GM23338 (cell line): Measurements from ENCODE around the gene SLC22A14. TPM values are rescaled to one million over a fixed set of nuclear protein-coding genes. Genes with fewer than 3 reads are reported as not detected.

ENCODE experiments used
- ATAC-seq: fragments of 200-7000 bp; cut with Tn5 transposase; 3 replicates; pipeline ENCODE4 v1.9.1; 2020
- DNase-seq: peaks from one replicate; pipeline ENCODE4 v3.0.0-alpha.2; 2015; ENCODE audit warnings: low spot score
- H2AFZ ChIP-seq: fragments of 200-600 bp; sonication (generic); 2 replicates; pipeline ENCODE4 v1.8.0; 2016; ENCODE audit warnings: antibody characterized with exemption, mild to moderate bottlenecking, moderate library complexity
- H3F3A ChIP-seq: fragments of 200-600 bp; sonication (generic); replicated peaks from 2 replicates; pipeline ENCODE4 v1.8.0; 2017; ENCODE audit warnings: antibody characterized with exemption, mixed run types, low read depth
- H3K27ac ChIP-seq: fragments of 200-600 bp; sonication (generic); 2 replicates; pipeline ENCODE4 v1.6.1; 2016; ENCODE audit warnings: low read depth
- H3K27me3 ChIP-seq: fragments of 200-600 bp; sonication (generic); 2 replicates; pipeline ENCODE4 v1.8.0; 2016; ENCODE audit warnings: mild to moderate bottlenecking, mixed run types, moderate library complexity; ENCODE audit not compliant: insufficient read depth
- H3K36me3 ChIP-seq: fragments of 200-600 bp; sonication (generic); 2 replicates; pipeline ENCODE4 v1.8.0; 2016; ENCODE audit warnings: mild to moderate bottlenecking; ENCODE audit not compliant: insufficient read depth
- H3K4me1 ChIP-seq: fragments of 200-600 bp; sonication (generic); 2 replicates; pipeline ENCODE4 v1.8.0; 2016; ENCODE audit warnings: mild to moderate bottlenecking, moderate library complexity; ENCODE audit not compliant: insufficient read depth
- H3K4me2 ChIP-seq: fragments of 200-600 bp; sonication (generic); 2 replicates; pipeline ENCODE4 v1.7.1; 2017; ENCODE audit warnings: mixed run types
- H3K4me3 ChIP-seq: fragments of 200-600 bp; sonication (generic); 2 replicates; pipeline ENCODE4 v1.6.1; 2016; ENCODE audit warnings: mixed run types
- H3K79me2 ChIP-seq: fragments of 200-600 bp; sonication (generic); replicated peaks from 2 replicates; pipeline ENCODE4 v1.8.0; 2017; ENCODE audit warnings: mild to moderate bottlenecking; ENCODE audit not compliant: insufficient read depth
- H3K9me2 ChIP-seq: fragments of 200-600 bp; sonication (generic); 2 replicates; pipeline ENCODE4 v1.8.0; 2017; ENCODE audit not compliant: insufficient read depth
- H4K20me1 ChIP-seq: fragments of 200-600 bp; sonication (generic); replicated peaks from 2 replicates; pipeline ENCODE4 v1.8.0; 2017; ENCODE audit warnings: mild to moderate bottlenecking; ENCODE audit not compliant: insufficient read depth
- H3K27ac Mint-ChIP-seq: 2 replicates; pipeline ENCODE4 v1.8.0; 2020; ENCODE audit warnings: inconsistent platforms, mild to moderate bottlenecking, moderate library complexity, mixed read lengths
- H3K27me3 Mint-ChIP-seq: 3 replicates; pipeline ENCODE4 v1.8.0; 2022; ENCODE audit warnings: low read depth, mild to moderate bottlenecking, moderate library complexity, mixed read lengths, inconsistent platforms; ENCODE audit not compliant: insufficient read depth, poor library complexity
- H3K36me3 Mint-ChIP-seq: 3 replicates; pipeline ENCODE4 v1.8.0; 2021; ENCODE audit warnings: low read depth, mild to moderate bottlenecking, inconsistent platforms, moderate library complexity, mixed read lengths
- H3K4me1 Mint-ChIP-seq: 3 replicates; pipeline ENCODE4 v1.8.0; 2020; ENCODE audit warnings: mild to moderate bottlenecking, inconsistent platforms, mixed read lengths
- H3K4me3 Mint-ChIP-seq: 3 replicates; pipeline ENCODE4 v1.8.0; 2021; ENCODE audit warnings: moderate library complexity, mild to moderate bottlenecking, inconsistent platforms, mixed read lengths
- H3K9me3 Mint-ChIP-seq: 3 replicates; pipeline ENCODE4 v1.8.0; 2020; ENCODE audit warnings: moderate library complexity, mild to moderate bottlenecking, inconsistent platforms, mixed read lengths
- CREB1 ChIP-seq: fragments of 250-450 bp; sonication (Bioruptor Pico); IDR thresholded peaks from 2 replicates; pipeline ENCODE4 v1.5.0; 2020; ENCODE audit warnings: low read depth, mild to moderate bottlenecking, moderate library complexity
- EZH2 ChIP-seq: fragments of 200-600 bp; sonication (generic); IDR thresholded peaks from one replicate; pipeline ENCODE4 v1.8.0; 2017; ENCODE audit warnings: antibody characterized with exemption, mild to moderate bottlenecking, low read depth; ENCODE audit not compliant: unreplicated experiment
- JUNB ChIP-seq: IDR thresholded peaks from one replicate; pipeline ENCODE4 v1.6.1; 2016; ENCODE audit warnings: antibody characterized with exemption; ENCODE audit not compliant: unreplicated experiment
- NANOG ChIP-seq: IDR thresholded peaks from 2 replicates; pipeline ENCODE4 v1.6.1; 2016; ENCODE audit warnings: antibody characterized with exemption, borderline replicate concordance
- POLR2AphosphoS5 ChIP-seq: IDR thresholded peaks from 2 replicates; pipeline ENCODE4 v1.6.1; 2016; ENCODE audit warnings: antibody characterized with exemption, low read depth
- STAT1 ChIP-seq: IDR thresholded peaks from one replicate; pipeline ENCODE4 v1.6.1; 2016; ENCODE audit warnings: antibody characterized with exemption; ENCODE audit not compliant: unreplicated experiment
- ZNF114 ChIP-seq: fragments of 250-450 bp; sonication (Bioruptor Pico); IDR thresholded peaks from 2 replicates; pipeline ENCODE4 v1.5.0; 2020; ENCODE audit warnings: mild to moderate bottlenecking, moderate library complexity
- ZNF331 ChIP-seq: fragments of 250-450 bp; sonication (Bioruptor Pico); IDR thresholded peaks from 2 replicates; pipeline ENCODE4 v1.5.0; 2020; ENCODE audit warnings: low read depth, mild to moderate bottlenecking, moderate library complexity
- polyA plus RNA-seq: library from polyadenylated mRNA; unstranded; fragments of >200 nt; fragmentation: Nextera tagmentation; extraction: Ambion mirVana; gene quantifications from 2 replicates; pipeline ENCODE4 v1.2.1, GENCODE V29; 2016
- total RNA-seq: library from RNA; depleted of rRNA; stranded (reverse); fragments of >200 nt; shearing (Covaris generic); gene quantifications from 2 replicates; pipeline ENCODE4 v1.2.3, GENCODE V29; 2014
- TF ChIP-seq, protein P1 (sequence below): IDR thresholded peaks from 2 replicates; pipeline ENCODE4 v1.6.1; 2016; ENCODE audit warnings: antibody characterized with exemption
- TF ChIP-seq, protein P2 (sequence below): IDR thresholded peaks from one replicate; pipeline ENCODE4 v1.6.1; 2018; ENCODE audit warnings: antibody characterized with exemption; ENCODE audit not compliant: unreplicated experiment
- TF ChIP-seq, protein P3 (sequence below), 2 experiments: fragments of 200-600 bp in 1 of 2; sonication (generic) in 1 of 2; conservative IDR thresholded peaks; 2 replicates each; pipeline versions ENCODE4 v1.5.1 to v1.6.1; 2016 to 2017; ENCODE audit warnings: antibody characterized with exemption in 2 of 2, low read depth in 2 of 2, mild to moderate bottlenecking in 2 of 2, moderate library complexity in 1 of 2
- TF ChIP-seq, protein P4 (sequence below): fragments of 250-450 bp; sonication (Bioruptor Pico); IDR thresholded peaks from 2 replicates; pipeline ENCODE4 v1.5.0; 2020; ENCODE audit warnings: mild to moderate bottlenecking, moderate library complexity

SLC22A14 gene
- total and polyA plus RNA-seq, 2 experiments from 2014 or later: not detected

DNA sequence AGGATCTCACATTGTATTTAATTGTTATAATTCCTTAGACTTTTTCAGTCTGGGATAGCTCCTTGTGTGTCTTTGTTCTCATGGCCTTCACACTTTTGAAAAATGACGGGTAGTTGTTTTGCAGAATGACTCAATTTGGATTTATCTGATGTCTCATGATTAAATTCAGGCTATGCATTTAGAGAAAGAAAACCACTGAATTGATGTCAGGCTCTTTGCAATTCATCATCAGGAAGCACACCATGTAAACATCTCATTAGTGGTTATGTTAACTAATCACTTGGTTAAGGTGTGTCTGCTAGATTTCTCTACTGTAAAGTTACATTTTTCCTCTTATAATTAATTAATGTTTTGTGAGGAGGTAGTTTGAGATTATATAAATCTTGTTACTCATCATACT is 24.5 kb upstream of the SLC22A14 start (continued):
- TF ChIP-seq, protein P1, sequence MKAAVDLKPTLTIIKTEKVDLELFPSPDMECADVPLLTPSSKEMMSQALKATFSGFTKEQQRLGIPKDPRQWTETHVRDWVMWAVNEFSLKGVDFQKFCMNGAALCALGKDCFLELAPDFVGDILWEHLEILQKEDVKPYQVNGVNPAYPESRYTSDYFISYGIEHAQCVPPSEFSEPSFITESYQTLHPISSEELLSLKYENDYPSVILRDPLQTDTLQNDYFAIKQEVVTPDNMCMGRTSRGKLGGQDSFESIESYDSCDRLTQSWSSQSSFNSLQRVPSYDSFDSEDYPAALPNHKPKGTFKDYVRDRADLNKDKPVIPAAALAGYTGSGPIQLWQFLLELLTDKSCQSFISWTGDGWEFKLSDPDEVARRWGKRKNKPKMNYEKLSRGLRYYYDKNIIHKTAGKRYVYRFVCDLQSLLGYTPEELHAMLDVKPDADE: no peak

DNA sequence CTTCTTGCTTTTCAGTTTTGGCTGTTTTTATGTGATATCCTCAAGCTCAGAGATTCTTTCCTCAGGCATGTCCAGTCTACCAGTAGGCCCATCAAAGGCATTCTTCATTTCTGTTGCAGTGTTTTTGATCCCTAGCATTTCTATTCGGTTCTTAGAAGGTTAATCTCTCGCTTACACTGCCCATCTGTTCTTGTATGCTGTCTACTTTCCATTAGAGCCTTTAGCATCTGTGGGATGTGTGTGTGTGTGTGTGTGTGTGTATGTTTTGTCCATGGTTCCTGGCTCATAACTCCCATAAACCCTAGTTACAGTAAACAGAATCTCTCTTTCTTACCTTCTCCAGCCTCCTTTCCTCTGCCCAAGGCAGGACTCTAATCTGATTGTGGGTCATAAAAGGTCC is 21.6 kb upstream of the SLC22A14 start:
- Histone ChIP-seq H3F3A (no peaks in the 10 kb centered on the region), H3K4me3 (no peak overlapping the region), H3K79me2 (no peaks in the 10 kb centered on the region), H3K4me1 (no peaks in the 10 kb centered on the region), H3K27me3 (no peaks in the 10 kb centered on the region), H3K4me2 (no peak overlapping the region), H3K9me2 (no peaks in the 10 kb centered on the region), H4K20me1 (no peaks in the 10 kb centered on the region), H3K36me3 (no peaks in the 10 kb centered on the region), H2AFZ (no peak overlapping the region), H3K27ac (no peak overlapping the region)
- no peak overlapping the region for H3K27ac Mint-ChIP-seq
- H3K27me3 Mint-ChIP-seq: peaks cover 3% of the 10 kb centered on the region
- ATAC-seq (no peak), DNase-seq (no peak)
- H3K9me3 Mint-ChIP-seq: no peaks in the 10 kb centered on the region
- peaks cover 4% of the 10 kb centered on the region; the same call in 2 of the 3 replicates for H3K36me3 Mint-ChIP-seq
- peaks cover 17% of the 10 kb centered on the region; the same call in 2 of the 3 replicates for H3K4me1 Mint-ChIP-seq
- no peak overlapping the region for H3K4me3 Mint-ChIP-seq
- TF ChIP-seq CREB1 (CRISPR knock-in tag): no peak
- no peak for TF ChIP-seq STAT1
- TF ChIP-seq, protein P2, sequence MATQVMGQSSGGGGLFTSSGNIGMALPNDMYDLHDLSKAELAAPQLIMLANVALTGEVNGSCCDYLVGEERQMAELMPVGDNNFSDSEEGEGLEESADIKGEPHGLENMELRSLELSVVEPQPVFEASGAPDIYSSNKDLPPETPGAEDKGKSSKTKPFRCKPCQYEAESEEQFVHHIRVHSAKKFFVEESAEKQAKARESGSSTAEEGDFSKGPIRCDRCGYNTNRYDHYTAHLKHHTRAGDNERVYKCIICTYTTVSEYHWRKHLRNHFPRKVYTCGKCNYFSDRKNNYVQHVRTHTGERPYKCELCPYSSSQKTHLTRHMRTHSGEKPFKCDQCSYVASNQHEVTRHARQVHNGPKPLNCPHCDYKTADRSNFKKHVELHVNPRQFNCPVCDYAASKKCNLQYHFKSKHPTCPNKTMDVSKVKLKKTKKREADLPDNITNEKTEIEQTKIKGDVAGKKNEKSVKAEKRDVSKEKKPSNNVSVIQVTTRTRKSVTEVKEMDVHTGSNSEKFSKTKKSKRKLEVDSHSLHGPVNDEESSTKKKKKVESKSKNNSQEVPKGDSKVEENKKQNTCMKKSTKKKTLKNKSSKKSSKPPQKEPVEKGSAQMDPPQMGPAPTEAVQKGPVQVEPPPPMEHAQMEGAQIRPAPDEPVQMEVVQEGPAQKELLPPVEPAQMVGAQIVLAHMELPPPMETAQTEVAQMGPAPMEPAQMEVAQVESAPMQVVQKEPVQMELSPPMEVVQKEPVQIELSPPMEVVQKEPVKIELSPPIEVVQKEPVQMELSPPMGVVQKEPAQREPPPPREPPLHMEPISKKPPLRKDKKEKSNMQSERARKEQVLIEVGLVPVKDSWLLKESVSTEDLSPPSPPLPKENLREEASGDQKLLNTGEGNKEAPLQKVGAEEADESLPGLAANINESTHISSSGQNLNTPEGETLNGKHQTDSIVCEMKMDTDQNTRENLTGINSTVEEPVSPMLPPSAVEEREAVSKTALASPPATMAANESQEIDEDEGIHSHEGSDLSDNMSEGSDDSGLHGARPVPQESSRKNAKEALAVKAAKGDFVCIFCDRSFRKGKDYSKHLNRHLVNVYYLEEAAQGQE: no peak
- TF ChIP-seq NANOG: no peak
- no peak for TF ChIP-seq EZH2
- TF ChIP-seq JUNB: no peak
- no peak for TF ChIP-seq ZNF331 (CRISPR knock-in tag)
- TF ChIP-seq ZNF114: no peak
- TF ChIP-seq, protein P3, sequence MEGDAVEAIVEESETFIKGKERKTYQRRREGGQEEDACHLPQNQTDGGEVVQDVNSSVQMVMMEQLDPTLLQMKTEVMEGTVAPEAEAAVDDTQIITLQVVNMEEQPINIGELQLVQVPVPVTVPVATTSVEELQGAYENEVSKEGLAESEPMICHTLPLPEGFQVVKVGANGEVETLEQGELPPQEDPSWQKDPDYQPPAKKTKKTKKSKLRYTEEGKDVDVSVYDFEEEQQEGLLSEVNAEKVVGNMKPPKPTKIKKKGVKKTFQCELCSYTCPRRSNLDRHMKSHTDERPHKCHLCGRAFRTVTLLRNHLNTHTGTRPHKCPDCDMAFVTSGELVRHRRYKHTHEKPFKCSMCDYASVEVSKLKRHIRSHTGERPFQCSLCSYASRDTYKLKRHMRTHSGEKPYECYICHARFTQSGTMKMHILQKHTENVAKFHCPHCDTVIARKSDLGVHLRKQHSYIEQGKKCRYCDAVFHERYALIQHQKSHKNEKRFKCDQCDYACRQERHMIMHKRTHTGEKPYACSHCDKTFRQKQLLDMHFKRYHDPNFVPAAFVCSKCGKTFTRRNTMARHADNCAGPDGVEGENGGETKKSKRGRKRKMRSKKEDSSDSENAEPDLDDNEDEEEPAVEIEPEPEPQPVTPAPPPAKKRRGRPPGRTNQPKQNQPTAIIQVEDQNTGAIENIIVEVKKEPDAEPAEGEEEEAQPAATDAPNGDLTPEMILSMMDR (conservative IDR thresholded peaks at IDR 0.05; ENCODE audit: low read depth in 2 of 2): no peak
- TF ChIP-seq, protein P1: no peak
- TF ChIP-seq POLR2AphosphoS5: no peak
- TF ChIP-seq, protein P4, sequence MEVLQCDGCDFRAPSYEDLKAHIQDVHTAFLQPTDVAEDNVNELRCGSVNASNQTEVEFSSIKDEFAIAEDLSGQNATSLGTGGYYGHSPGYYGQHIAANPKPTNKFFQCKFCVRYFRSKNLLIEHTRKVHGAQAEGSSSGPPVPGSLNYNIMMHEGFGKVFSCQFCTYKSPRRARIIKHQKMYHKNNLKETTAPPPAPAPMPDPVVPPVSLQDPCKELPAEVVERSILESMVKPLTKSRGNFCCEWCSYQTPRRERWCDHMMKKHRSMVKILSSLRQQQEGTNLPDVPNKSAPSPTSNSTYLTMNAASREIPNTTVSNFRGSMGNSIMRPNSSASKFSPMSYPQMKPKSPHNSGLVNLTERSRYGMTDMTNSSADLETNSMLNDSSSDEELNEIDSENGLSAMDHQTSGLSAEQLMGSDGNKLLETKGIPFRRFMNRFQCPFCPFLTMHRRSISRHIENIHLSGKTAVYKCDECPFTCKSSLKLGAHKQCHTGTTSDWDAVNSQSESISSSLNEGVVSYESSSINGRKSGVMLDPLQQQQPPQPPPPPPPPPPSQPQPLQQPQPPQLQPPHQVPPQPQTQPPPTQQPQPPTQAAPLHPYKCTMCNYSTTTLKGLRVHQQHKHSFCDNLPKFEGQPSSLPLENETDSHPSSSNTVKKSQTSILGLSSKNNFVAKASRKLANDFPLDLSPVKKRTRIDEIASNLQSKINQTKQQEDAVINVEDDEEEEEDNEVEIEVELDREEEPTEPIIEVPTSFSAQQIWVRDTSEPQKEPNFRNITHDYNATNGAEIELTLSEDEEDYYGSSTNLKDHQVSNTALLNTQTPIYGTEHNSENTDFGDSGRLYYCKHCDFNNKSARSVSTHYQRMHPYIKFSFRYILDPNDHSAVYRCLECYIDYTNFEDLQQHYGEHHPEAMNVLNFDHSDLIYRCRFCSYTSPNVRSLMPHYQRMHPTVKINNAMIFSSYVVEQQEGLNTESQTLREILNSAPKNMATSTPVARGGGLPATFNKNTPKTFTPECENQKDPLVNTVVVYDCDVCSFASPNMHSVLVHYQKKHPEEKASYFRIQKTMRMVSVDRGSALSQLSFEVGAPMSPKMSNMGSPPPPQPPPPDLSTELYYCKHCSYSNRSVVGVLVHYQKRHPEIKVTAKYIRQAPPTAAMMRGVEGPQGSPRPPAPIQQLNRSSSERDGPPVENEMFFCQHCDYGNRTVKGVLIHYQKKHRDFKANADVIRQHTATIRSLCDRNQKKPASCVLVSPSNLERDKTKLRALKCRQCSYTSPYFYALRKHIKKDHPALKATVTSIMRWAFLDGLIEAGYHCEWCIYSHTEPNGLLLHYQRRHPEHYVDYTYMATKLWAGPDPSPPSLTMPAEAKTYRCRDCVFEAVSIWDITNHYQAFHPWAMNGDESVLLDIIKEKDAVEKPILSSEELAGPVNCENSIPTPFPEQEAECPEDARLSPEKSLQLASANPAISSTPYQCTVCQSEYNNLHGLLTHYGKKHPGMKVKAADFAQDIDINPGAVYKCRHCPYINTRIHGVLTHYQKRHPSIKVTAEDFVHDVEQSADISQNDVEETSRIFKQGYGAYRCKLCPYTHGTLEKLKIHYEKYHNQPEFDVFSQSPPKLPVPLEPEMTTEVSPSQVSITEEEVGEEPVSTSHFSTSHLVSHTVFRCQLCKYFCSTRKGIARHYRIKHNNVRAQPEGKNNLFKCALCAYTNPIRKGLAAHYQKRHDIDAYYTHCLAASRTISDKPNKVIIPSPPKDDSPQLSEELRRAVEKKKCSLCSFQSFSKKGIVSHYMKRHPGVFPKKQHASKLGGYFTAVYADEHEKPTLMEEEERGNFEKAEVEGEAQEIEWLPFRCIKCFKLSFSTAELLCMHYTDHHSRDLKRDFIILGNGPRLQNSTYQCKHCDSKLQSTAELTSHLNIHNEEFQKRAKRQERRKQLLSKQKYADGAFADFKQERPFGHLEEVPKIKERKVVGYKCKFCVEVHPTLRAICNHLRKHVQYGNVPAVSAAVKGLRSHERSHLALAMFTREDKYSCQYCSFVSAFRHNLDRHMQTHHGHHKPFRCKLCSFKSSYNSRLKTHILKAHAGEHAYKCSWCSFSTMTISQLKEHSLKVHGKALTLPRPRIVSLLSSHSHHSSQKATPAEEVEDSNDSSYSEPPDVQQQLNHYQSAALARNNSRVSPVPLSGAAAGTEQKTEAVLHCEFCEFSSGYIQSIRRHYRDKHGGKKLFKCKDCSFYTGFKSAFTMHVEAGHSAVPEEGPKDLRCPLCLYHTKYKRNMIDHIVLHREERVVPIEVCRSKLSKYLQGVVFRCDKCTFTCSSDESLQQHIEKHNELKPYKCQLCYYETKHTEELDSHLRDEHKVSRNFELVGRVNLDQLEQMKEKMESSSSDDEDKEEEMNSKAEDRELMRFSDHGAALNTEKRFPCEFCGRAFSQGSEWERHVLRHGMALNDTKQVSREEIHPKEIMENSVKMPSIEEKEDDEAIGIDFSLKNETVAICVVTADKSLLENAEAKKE (CRISPR knock-in tag): no peak
